Right lobe of liver (tissue), 6 donors: ENCODE results near the gene FAM53A. TPM values are rescaled to one million over a fixed set of nuclear protein-coding genes. Genes with fewer than 3 reads are reported as not detected.
A peak's percentile ranks its signal among the peaks of the same experiment; 100 is the strongest.

ENCODE experiments used
- ATAC-seq, 4 donors: fragments of 200-7000 bp; cut with Tn5 transposase; one replicate each; pipeline ENCODE4 v1.9.1; 2020; ENCODE audit warnings: mild to moderate bottlenecking in 4 of 4, moderate library complexity in 4 of 4
- DNase-seq, 3 donors: peaks; one replicate each; pipeline ENCODE4 v3.0.0-alpha.2; 2020
- H3K27ac ChIP-seq, 3 donors: fragments of 200-600 bp; one replicate each; pipeline ENCODE4 v1.8.0; 2022
- H3K27me3 ChIP-seq, 2 donors: fragments of 200-600 bp; one replicate each; pipeline ENCODE4 v1.8.0; 2022
- H3K36me3 ChIP-seq, 4 donors: fragments of 200-600 bp; sonication (generic) in 1 of 4; one replicate each; pipeline versions ENCODE4 v1.5.1 to v1.8.0; 2017 to 2022; ENCODE audit warnings: control low read depth in 1 of 4
- H3K4me1 ChIP-seq, 4 donors: fragments of 200-600 bp; sonication (generic) in 1 of 4; one replicate each; pipeline versions ENCODE4 v1.5.1 to v1.8.0; 2017 to 2022; ENCODE audit warnings: control low read depth in 1 of 4
- H3K4me3 ChIP-seq, 3 donors: fragments of 200-600 bp; one replicate each; pipeline ENCODE4 v1.8.0; 2022
- H3K9me3 ChIP-seq, 4 donors: fragments of 200-600 bp; sonication (generic) in 1 of 4; one replicate each; pipeline versions ENCODE4 v1.5.1 to v1.8.0; 2017 to 2022; ENCODE audit warnings: control low read depth in 1 of 4
- POLR2A ChIP-seq: fragments of 450-650 bp; IDR thresholded peaks from one replicate; pipeline ENCODE4 v1.6.1; 2017; ENCODE audit warnings: antibody characterized with exemption, mild to moderate bottlenecking
- WGBS: methylation state at CpG from one replicate; pipeline ENCODE4 v1.1.6; 2018; ENCODE audit warnings: low coverage, low lambda C conversion rate; ENCODE audit not compliant: insufficient coverage; ENCODE audit errors: missing lambda C conversion rate; 5-methylcytosine and 5-hydroxymethylcytosine counted together
- intact Hi-C, 2 donors: fragments of 100-400 bp; cut with DNase I; formaldehyde crosslinking; loops; one replicate each; pipeline versions ENCODE4 v1.11.2 to v1.14.1; 2022
- total RNA-seq, 6 experiments: library from RNA; depleted of rRNA in 2 of 6; stranded (reverse); fragments of >200 nt in 2 of 6; fragmentation: NEBNext Ultra II Directional in 3 of 6; extraction: Animal tissue kit (Norgen Biotek cat#: 25700) in 3 of 6; gene quantifications; one replicate each; pipeline versions ENCODE4 v1.1.0 to v1.2.4, GENCODE V29; 2016 to 2023
- TF ChIP-seq, protein P1 (sequence below), 4 donors: fragments of 200-600 bp in 3 of 4; fragments of 450-650 bp in 1 of 4; IDR thresholded peaks; one replicate each; pipeline versions ENCODE4 v1.5.1 to v1.8.0; 2016 to 2022; ENCODE audit warnings: antibody characterized with exemption in 4 of 4, mild to moderate bottlenecking in 2 of 4
- donor health status: DM: no; HTN: yes; CAD: no.
- donor health status: DM: no; HTN: no; CAD: no.
- donor health status: DM: no; HTN: no; CAD: no.
- donor health status: DM: no; HTN: yes; CAD: no.
- donor health status: DM: no; HTN: yes; CAD: no.

Gene FAM53A
- total RNA-seq, 6 experiments from 2014 or later = 0.56 to 3.5 (median 0.74) TPM

DNA sequence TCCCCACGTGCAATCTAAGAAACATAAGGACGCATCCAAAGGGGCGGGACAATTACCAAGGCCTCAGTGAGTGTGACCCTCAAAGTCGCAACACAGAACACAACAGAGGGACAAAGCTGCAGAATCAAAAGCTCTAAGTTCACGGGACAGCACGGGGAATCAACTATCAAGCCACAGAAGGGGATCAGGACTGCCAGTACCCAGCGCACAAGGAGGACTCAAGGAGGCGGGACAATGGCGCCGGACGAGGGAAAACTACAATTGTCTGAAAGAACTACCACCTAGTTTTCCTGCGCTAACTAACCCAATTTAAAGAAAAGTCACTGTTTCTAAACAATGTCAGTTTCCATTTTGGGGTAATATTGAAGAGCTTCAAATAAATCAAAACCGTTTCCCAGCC, 1.3 kb downstream of the FAM53A start:
- 89% methylated on average over 13 of the region's 13 CpGs for WGBS
- Histone ChIP-seq H3K9me3 (no peaks in the 10 kb centered on the region), H3K4me1 (peaks cover 0 to 18% (median 0%) of the 10 kb centered on the region in 4 donors), H3K4me3 (no peak overlapping the region), H3K27ac (no peak overlapping the region), H3K36me3 (no peaks in the 10 kb centered on the region), H3K27me3 (no peaks in the 10 kb centered on the region)
- DNase-seq (peak in 1 of 3 donors; percentile 19), ATAC-seq (no peak)
- TF ChIP-seq, protein P1, sequence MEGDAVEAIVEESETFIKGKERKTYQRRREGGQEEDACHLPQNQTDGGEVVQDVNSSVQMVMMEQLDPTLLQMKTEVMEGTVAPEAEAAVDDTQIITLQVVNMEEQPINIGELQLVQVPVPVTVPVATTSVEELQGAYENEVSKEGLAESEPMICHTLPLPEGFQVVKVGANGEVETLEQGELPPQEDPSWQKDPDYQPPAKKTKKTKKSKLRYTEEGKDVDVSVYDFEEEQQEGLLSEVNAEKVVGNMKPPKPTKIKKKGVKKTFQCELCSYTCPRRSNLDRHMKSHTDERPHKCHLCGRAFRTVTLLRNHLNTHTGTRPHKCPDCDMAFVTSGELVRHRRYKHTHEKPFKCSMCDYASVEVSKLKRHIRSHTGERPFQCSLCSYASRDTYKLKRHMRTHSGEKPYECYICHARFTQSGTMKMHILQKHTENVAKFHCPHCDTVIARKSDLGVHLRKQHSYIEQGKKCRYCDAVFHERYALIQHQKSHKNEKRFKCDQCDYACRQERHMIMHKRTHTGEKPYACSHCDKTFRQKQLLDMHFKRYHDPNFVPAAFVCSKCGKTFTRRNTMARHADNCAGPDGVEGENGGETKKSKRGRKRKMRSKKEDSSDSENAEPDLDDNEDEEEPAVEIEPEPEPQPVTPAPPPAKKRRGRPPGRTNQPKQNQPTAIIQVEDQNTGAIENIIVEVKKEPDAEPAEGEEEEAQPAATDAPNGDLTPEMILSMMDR (IDR thresholded peaks at IDR 0.05) = no peak
- TF ChIP-seq POLR2A = no peak
- intact Hi-C loops = no loop called here

DNA sequence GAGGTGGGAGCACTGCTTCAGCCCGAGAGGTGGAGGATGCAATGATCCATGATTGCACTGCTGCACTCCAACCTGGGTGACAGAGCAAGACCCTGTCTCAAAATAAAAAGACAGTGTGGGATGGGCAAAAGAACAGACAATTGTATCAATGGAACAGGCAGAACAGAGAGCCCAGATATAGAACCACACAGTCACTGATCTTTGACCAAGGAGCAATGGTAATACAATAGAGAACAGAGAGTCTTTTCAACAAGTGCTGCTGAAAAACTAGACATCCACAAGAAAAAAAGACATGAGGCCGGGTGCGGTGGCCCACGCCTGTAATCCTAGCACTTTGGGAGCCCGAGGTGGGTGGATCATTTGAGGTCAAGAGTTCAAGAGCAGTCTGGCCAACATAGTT, 5.9 kb downstream of the FAM53A start:
- Histone ChIP-seq H3K4me3 (no peak overlapping the region), H3K9me3 (no peaks in the 10 kb centered on the region), H3K4me1 (no peaks in the 10 kb centered on the region), H3K27me3 (no peaks in the 10 kb centered on the region), H3K27ac (no peak overlapping the region), H3K36me3 (no peaks in the 10 kb centered on the region)
- 49% methylated on average over 3 of the region's 5 CpGs for WGBS
- intact Hi-C loops = no loop called here
- ATAC-seq (no peak), DNase-seq (peak in 1 of 3 donors; percentile 5)
- no peak for TF ChIP-seq POLR2A
- TF ChIP-seq, protein P1 (IDR thresholded peaks at IDR 0.05) = no peak

DNA sequence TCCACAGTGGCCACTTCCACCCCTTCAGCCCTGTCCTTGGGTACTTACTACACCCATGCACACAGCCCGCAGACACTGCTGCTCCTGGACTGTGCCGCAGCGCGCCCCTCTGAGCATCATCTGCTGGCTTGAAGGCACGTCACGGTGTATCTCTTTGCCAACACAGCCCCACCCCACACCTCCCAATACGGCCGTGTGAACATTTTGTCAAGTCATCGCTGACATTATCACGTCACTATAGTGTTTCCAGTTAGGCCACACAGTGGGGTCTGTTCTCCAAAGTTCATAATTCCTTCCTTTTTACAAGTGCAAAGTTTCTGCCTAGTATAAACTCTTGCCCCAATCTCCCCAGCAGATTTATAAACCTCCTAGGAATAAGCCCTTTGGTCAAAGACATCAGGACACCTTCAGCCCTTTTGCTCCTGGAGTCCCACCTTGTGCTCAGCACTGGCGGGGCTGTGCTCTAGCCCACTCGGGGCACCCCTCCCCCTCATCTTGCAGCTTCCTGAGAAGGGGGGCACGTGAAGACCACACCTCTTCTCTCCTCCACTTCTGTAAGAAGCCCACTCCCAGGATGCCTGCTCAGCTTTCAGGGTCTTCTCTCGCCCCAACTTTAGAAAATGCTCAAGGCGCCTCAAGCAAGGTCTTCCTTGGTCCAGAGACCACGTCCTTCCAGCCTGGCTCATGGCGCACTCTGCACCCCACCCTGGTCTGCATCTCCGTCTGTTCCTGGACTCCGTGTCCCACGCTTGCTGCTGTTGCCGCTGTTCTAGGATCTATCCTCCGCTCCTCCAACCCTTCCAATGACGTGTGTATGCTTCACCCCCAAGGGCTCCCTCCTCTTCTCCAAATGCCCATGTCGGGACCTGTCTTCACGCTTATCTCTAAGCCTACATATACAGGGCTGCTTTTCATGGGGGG, 7.2 kb downstream of the FAM53A start:
- ATAC-seq (no peak), DNase-seq (peak in 1 of 3 donors; percentile 43)
- Histone ChIP-seq H3K4me1 (no peaks in the 10 kb centered on the region), H3K4me3 (no peak overlapping the region), H3K27me3 (no peaks in the 10 kb centered on the region), H3K36me3 (no peaks in the 10 kb centered on the region), H3K9me3 (no peaks in the 10 kb centered on the region), H3K27ac (no peak overlapping the region)
- no peak for TF ChIP-seq POLR2A
- TF ChIP-seq, protein P1 (IDR thresholded peaks at IDR 0.05) = no peak
- intact Hi-C loops = no loop called here
- 76% methylated on average over 14 of the region's 25 CpGs for WGBS

DNA sequence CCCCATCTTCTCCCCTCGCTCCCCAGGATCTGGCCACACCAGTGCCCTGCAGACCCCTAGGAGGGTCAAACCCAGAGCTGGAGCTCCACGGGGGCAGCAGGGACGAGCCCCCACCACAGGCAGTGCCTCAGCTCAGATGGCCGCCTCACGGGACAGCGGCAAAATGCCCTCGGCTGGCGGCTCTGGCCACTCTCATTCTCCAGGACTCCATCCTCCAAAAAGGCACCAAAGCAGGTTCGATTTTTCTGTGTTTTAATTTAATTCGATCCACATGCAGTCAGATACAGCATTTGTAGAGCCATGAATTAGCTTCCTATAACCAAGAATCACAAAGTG, 8.3 kb downstream of the FAM53A start:
- intact Hi-C loops = no loop called here
- no peak overlapping the region for H3K27ac ChIP-seq
- H3K4me3 ChIP-seq = no peak overlapping the region
- H3K4me1 ChIP-seq = no peaks in the 10 kb centered on the region
- H3K27me3 ChIP-seq = no peaks in the 10 kb centered on the region
- ATAC-seq (no peak), DNase-seq (no peak)
- H3K36me3 ChIP-seq = no peaks in the 10 kb centered on the region
- no peaks in the 10 kb centered on the region for H3K9me3 ChIP-seq
- TF ChIP-seq, protein P1 (IDR thresholded peaks at IDR 0.05) = no peak
- 84% methylated on average over 7 of the region's 10 CpGs for WGBS
